ENCODE data around the gene USHBP1.

The USHBP1 gene

DNA sequence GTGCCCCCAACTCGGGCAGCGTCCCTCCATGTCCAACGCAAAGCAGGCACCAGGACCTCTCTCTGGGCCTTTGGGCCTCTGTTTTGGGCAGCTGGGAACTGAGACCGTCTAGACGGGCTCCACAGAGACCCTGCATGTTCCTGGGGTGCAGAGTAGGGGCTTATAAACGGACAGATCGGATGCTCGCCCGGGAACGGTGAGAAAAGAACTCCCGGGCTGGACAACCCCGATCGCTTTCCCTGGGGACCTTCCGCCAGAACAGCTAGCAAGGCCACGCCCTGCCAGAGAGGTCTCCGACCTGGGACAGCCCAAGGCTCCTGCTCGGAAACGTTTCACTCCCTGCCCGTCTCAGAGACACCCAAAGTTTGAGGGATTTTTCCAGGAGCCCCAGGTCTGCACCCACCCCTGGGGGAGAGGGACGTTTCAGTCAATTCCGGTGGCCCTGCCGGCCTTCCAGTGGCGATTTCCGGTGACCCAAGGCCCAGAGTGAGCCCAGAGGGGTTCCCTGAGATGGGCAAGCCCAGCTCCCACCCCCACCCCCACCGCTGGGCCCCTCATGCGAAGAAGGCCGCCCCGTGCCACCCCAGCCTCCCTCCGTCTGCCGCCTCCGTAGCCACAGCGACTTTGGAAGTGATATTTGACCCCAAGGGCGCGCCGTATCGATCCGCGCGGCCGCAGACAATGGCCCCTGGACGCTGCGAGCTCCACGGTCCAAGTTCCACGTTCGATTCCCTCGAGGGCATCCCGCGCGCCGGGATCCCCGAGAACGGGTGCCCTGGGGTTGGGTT is 20.5 kb downstream of the USHBP1 start:
- ATAC-seq (ENCODE audit: low read depth): peak; percentile 47
- DNase-seq (ENCODE audit: low spot score): no peak
- peak overlapping the region; percentile 77 for H3K4me3 ChIP-seq (ENCODE audit: severe bottlenecking)
- H3K36me3 ChIP-seq (ENCODE audit: low read depth): peaks cover 23% of the 10 kb centered on the region
- no peaks in the 10 kb centered on the region for H3K9me3 ChIP-seq (ENCODE audit: severe bottlenecking)
- TF ChIP-seq CTCF (IDR thresholded peaks at IDR 0.05; ENCODE audit: poor library complexity, severe bottlenecking): no peak
- H3K27ac ChIP-seq (ENCODE audit: poor library complexity, severe bottlenecking): peak overlapping the region; percentile 84
- H3K4me1 ChIP-seq (ENCODE audit: insufficient read depth, poor library complexity, severe bottlenecking): peaks cover 33% of the 10 kb centered on the region
- H3K27me3 ChIP-seq (ENCODE audit: insufficient read depth, poor library complexity, severe bottlenecking): no peaks in the 10 kb centered on the region

GRCh38 chr19:17243211-17243829 is 21.2 kb downstream of the USHBP1 start:
- no peak; the same call in 2 of the 3 replicates for ATAC-seq (ENCODE audit: low read depth)
- peaks cover 26% of the 10 kb centered on the region for H3K4me1 ChIP-seq (ENCODE audit: insufficient read depth, poor library complexity, severe bottlenecking)
- no peak for DNase-seq (ENCODE audit: low spot score)
- H3K27me3 ChIP-seq (ENCODE audit: insufficient read depth, poor library complexity, severe bottlenecking): no peaks in the 10 kb centered on the region
- peak overlapping the region; percentile 84 for H3K27ac ChIP-seq (ENCODE audit: poor library complexity, severe bottlenecking)
- peak overlapping the region; percentile 77 for H3K4me3 ChIP-seq (ENCODE audit: severe bottlenecking)
- no peaks in the 10 kb centered on the region for H3K9me3 ChIP-seq (ENCODE audit: severe bottlenecking)
- TF ChIP-seq CTCF (IDR thresholded peaks at IDR 0.05; ENCODE audit: poor library complexity, severe bottlenecking): no peak
- H3K36me3 ChIP-seq (ENCODE audit: low read depth): peaks cover 30% of the 10 kb centered on the region

DNA sequence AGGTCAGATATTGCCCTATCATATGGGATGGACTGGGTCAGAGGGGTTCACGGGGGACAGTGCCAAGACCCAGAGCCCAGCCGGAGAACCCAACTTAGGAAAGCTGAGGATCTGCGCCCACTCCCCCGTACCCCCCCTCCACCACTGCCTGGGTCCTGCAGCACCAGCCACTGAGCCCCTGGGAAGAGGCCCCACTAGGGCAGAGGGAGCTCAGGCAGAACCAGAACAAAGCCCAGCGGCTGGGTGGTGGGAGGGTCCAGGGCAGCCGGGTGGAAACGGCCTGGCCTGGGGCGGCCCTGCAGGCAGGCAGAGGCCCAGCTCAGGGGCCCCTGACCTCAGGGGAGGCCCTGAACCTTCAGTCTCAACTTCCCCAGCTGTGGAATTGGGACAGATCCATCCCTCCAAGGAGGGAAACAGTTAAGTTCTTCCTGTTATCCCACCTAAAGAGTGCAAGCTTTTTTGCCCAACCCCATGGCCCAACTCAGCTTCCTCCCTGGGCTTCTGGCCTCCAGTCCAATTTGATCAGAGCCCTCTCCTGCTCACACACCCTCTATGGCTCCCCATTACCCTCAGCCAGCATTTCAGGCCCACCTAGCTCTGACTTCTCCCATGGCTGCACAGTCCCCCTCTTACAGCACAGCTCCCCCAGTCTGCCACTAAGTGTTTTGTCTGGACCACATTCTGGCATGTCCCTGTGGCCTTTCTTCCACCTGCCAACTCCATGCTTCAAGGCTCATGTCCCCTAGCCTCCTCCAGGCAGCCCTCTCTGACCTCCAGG is 21.9 kb downstream of the USHBP1 start:
- no peak overlapping the region for H3K4me3 ChIP-seq (ENCODE audit: severe bottlenecking)
- no peaks in the 10 kb centered on the region for H3K27me3 ChIP-seq (ENCODE audit: insufficient read depth, poor library complexity, severe bottlenecking)
- no peak for ATAC-seq (ENCODE audit: low read depth)
- no peak for TF ChIP-seq CTCF (IDR thresholded peaks at IDR 0.05; ENCODE audit: poor library complexity, severe bottlenecking)
- H3K27ac ChIP-seq (ENCODE audit: poor library complexity, severe bottlenecking): peak overlapping the region; percentile 84
- H3K4me1 ChIP-seq (ENCODE audit: insufficient read depth, poor library complexity, severe bottlenecking): peaks cover 19% of the 10 kb centered on the region
- DNase-seq (ENCODE audit: low spot score): no peak
- H3K9me3 ChIP-seq (ENCODE audit: severe bottlenecking): no peaks in the 10 kb centered on the region
- H3K36me3 ChIP-seq (ENCODE audit: low read depth): peaks cover 37% of the 10 kb centered on the region

DNA sequence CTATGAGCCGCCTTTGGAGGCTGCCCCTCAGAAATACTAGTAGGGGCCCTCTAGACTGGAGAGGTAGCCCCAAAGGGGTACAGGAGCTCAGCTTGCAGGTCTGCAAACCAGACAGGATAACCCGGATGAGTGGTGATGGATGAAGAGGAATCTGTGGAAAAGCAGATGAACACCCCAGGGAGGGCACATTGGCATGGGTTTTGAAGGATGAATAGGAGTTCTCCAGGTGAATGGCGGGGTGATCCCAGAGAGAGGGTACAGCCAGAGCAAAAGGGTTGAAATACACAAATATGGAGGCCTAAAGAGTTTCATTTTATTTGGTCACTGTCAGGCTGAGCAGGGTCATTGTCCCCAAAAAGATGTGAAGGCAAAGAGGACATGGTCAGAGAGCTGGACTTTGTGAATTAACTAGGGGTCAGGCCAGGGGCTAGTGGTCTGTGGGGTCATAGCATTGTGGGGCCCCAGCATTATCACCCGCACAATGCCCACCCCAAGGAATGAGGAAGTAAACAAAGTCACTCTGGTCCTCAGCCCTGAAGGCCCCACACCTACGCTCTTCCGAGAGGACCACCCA is 23.6 kb downstream of the USHBP1 start:
- Histone ChIP-seq H3K4me1 (ENCODE audit: insufficient read depth, poor library complexity, severe bottlenecking) (peaks cover 7% of the 10 kb centered on the region), H3K27me3 (ENCODE audit: insufficient read depth, poor library complexity, severe bottlenecking) (no peaks in the 10 kb centered on the region), H3K36me3 (ENCODE audit: low read depth) (peaks cover 39% of the 10 kb centered on the region), H3K27ac (ENCODE audit: poor library complexity, severe bottlenecking) (peak overlapping the region; percentile 84), H3K4me3 (ENCODE audit: severe bottlenecking) (no peak overlapping the region), H3K9me3 (ENCODE audit: severe bottlenecking) (no peaks in the 10 kb centered on the region)
- no peak for TF ChIP-seq CTCF (IDR thresholded peaks at IDR 0.05; ENCODE audit: poor library complexity, severe bottlenecking)
- DNase-seq (ENCODE audit: low spot score): no peak
- ATAC-seq (ENCODE audit: low read depth): no peak

All from RWPE2 (cell line).